GM19099 (cell line): ENCODE measurements around the gene STK39.

Experiments used
- POLR2A ChIP-seq: IDR thresholded peaks from 3 replicates; pipeline ENCODE4 v1.6.1; 2011; ENCODE audit warnings: low read depth; ENCODE audit not compliant: insufficient read length; ENCODE audit errors: extremely low read depth

STK39 gene

DNA sequence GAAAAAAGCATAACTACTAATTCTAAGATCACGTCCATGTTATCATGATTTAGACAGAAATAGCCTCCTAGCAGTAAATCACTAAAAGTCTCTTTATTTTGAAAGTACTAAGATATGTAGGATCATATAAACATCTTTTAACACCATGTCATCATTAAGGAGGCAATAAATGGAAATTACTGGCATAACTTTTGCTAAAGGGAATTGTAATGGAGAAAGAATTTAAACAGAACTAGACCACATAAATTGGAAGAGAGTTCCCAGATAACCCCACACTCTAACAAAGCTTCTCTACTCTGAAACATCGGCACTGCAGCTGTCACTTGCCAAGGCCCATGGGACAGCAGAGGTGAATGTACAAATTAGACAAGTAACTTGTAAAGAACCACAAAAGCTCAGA lies 29.5 kb downstream of the STK39 start:
- no peak for TF ChIP-seq POLR2A

- TF ChIP-seq POLR2A, result no peak
Measured at GRCh38 chr2:168216351-168217005, 30.9 kb downstream of the STK39 start.

DNA sequence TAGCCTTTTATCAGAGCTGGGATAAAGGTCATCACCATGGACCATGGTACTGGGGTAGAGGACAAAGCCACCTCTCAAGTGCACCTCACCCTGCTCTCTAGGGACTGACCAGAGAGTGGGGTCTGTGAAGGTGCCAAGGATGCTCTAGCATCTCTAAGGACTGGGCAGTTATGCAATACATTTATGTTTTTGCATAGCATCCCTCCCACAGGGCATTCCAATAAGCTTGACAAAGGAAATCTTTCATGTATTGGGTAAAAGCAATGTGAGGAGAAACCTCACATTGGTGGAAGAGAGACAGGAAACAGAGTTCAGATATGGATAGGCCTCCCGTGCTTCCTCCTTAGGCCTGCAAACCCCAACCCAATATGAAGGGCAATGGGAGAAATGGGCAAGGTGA lies 31.6 kb downstream of the STK39 start:
- no peak for TF ChIP-seq POLR2A

DNA sequence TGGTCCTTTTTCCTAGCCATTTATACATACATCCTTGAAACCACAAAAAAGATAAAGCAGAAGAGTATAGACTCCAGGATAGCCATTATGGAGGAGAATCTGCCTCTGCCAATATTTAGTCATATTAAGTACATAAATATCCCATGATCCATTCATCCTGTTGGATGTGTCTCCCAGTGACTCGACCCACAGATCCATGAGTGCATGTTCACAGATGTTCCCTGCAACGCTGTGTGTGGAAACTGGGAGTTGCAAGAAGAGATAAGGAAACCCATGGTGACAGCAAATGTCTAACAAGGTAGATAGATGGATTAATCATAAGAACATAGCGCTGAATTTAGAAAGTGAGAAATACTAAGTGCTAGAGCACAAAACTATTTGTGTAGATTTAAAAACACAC lies 34.5 kb downstream of the STK39 start:
- no peak for TF ChIP-seq POLR2A

DNA sequence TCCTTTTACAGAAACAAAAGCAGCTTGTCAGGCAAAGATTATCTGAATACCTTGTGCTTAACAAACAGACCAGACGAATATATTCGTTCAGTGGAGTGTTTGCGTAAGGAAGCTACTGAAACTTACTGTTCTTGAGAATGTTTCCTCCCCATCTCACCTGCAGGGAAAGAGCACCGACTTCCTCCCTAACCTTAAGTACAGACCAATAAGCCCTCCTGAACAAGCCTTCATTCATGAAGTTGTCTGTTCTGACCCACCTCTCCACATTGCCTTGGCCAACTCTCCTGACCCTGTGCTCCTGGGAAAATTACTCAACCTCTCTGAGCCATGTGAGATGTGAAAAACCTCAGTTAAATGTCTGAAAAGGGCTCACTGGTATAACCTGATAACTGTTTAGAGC lies 35.2 kb downstream of the STK39 start:
- TF ChIP-seq POLR2A, result no peak

- no peak for TF ChIP-seq POLR2A
Measured at GRCh38 chr2:168211664-168212163, 35.7 kb downstream of the STK39 start.

GRCh38 chr2:168210895-168211570 lies 36.4 kb downstream of the STK39 start:
- no peak for TF ChIP-seq POLR2A

GRCh38 chr2:168210216-168210894 lies 37.0 kb downstream of the STK39 start:
- no peak for TF ChIP-seq POLR2A

DNA sequence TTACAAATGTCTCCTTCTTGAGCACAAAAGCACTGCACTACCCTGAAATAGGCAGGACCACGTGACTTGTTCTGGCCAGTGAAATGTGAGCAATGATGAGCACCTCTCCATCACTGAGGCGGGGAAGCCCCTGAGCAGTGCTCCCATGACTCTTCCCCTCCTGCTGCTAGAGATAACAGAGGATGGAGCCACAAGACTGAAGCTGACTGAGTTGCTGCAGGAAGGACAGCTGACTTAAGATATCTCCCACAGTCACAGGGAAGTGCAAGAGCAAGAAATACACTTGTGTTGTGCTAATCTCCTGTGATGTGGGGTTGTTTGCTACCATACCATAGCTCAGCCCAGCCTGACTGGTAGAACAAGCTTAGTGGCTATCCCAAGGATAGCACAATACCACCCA lies 38.7 kb downstream of the STK39 start:
- TF ChIP-seq POLR2A, result no peak

- no peak for TF ChIP-seq POLR2A
Measured at GRCh38 chr2:168207851-168208250, 39.5 kb downstream of the STK39 start.

DNA sequence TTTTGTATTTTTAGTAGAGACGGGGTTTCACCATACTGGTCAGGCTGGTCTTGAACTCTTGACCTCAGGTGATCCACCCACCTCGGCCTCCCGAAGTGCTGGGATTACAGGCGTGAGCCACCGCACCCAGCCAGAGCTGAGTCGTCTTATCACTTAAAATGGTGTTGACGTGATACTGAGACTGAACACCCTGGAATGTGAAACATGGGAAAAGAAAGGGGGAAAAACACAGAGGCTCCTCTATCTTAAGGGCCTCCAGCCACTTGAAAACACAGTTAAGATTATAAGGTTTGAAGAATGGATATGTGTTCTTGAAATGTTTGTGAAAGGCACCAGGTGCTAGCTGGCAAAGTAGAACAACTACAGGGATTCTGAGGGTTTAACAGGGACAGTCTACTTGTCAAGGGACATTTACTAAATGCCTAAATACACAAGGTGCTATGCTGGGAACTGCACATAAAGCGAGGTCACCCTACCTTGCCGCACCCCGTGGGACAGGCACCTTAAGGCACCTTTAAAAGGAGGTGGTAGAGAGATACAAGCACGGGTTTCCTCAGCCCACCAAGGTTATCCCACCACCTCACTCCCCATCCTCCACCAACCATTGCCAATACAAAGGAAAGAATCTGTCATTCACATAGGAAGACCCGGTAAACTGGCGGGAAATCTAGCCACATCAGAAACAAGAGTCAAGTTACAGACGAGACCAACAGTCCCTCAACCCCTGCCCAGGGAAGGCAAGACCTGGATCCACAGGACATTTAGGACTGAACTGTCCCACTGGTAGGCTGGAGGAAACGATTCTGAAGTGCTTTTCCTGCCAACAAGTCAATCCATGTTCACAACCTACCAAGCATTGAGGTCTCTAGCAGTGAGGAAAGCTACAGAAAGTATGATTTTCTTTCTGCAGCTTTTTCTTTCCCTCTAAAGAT lies 43.4 kb downstream of the STK39 start:
- no peak for TF ChIP-seq POLR2A

DNA sequence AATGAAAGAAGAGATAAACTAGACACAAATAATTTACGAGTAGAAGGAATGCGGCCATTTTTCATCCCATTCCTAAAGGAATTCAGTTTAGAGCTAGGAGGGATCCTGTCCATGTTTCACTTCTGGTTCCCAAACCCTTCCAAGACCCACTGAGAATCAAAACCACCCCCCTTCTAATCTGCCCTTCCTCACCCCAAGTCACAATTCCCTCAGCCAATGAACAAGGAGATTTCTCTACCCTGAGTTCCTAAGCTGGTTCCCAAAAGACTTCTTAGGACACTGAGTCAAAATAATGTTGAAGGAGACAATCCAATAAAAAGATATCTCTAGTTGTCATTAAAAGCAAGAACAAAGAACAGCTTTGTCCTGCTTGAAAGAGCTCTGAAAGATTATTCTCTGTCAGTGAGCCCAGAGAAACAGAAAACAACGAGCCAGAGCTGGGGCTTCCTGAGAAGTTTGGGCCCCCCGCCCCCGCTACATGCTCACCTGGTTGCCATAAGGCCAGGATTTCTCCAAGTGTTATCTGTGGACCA lies 45.7 kb downstream of the STK39 start:
- no peak for TF ChIP-seq POLR2A

DNA sequence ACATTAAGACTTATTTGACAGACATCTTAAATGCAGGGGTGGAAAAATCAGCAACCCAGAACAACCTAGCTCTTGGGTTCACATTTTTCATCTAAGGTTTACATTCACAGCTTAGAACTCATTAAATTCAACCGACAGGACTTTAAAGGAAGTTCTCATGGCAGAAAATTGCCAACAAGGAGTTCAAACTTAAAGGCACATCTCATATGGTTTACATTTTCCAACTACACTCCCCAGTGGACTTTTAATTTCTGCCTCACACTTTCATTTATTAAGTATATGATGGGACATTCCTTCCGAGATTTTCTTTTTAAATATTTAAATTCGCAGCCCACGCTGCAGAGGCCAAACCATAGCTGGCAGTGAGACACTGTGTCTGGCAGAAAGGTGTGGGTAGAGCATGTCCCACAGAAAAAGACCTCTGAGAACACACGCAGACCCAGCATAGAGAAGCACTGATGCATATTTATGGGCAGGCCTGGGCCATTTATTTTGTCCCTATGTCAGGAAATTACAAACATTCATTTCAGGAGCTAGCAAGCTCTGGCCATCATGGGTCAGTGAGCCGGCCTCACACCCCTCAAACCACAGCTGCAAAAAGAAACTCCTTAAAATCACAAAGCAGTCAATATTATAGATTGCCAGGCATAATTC lies 46.3 kb downstream of the STK39 start:
- TF ChIP-seq POLR2A, result no peak
